ENCODE data around the gene RPL12. TPM values are rescaled to one million over a fixed set of nuclear protein-coding genes. Genes with fewer than 3 reads are reported as not detected.

The RPL12 gene
- total RNA-seq, 1 experiment from 2014 or later: 1,114 TPM

DNA sequence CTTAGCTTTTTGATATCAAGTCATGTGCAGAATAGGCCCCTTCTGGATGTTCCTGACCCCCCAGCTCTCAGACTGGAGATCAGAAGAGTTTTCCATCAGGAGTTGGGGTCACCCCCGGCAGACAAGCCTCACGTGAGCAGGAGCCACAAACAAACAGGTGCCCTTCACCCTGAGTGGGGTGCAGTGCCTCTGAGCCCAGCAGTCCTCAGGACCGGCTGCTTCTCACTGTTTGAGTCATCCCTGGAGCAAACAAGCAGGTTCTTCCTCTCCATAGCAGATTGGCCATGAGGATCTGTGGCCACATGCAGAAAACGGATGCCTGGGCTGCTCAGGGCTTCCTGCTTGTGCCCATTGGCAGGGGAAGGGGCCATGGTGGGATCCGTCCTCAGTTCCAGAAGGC is 47.1 kb upstream of the RPL12 start:
- Histone ChIP-seq H3K27me3 (replicated peaks; ENCODE audit: insufficient read depth, low read depth, low read length, poor library complexity) (no peaks in the 10 kb centered on the region), H3K36me3 (ENCODE audit: insufficient read depth, low read length, poor library complexity, severe bottlenecking) (peaks cover 17% of the 10 kb centered on the region), H3K9me3 (ENCODE audit: low read depth, low read length, poor library complexity, severe bottlenecking) (no peaks in the 10 kb centered on the region), H3K4me1 (ENCODE audit: insufficient read depth, low read length, poor library complexity, severe bottlenecking) (peaks cover 8% of the 10 kb centered on the region), H3K27ac (ENCODE audit: low read depth, low read length, poor library complexity, severe bottlenecking) (no peak overlapping the region), H3K4me3 (ENCODE audit: low read depth, low read length, poor library complexity, severe bottlenecking) (no peak overlapping the region)
- TF ChIP-seq, protein P1, sequence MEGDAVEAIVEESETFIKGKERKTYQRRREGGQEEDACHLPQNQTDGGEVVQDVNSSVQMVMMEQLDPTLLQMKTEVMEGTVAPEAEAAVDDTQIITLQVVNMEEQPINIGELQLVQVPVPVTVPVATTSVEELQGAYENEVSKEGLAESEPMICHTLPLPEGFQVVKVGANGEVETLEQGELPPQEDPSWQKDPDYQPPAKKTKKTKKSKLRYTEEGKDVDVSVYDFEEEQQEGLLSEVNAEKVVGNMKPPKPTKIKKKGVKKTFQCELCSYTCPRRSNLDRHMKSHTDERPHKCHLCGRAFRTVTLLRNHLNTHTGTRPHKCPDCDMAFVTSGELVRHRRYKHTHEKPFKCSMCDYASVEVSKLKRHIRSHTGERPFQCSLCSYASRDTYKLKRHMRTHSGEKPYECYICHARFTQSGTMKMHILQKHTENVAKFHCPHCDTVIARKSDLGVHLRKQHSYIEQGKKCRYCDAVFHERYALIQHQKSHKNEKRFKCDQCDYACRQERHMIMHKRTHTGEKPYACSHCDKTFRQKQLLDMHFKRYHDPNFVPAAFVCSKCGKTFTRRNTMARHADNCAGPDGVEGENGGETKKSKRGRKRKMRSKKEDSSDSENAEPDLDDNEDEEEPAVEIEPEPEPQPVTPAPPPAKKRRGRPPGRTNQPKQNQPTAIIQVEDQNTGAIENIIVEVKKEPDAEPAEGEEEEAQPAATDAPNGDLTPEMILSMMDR (conservative IDR thresholded peaks at IDR 0.05; ENCODE audit: low read depth, low read length): no peak
- TF ChIP-seq EZH2 (IDR thresholded peaks at IDR 0.05; ENCODE audit: borderline replicate concordance, low read depth, low read length, poor library complexity, severe bottlenecking): no peak
- intact Hi-C loops (cut with micrococcal nuclease; ENCODE audit: unreplicated experiment): no loop called here
- POLR2A ChIA-PET (ENCODE audit: low non-redundant PET): no interaction called here
- DNase-seq (ENCODE audit: low spot score): no peak
- CTCF ChIA-PET: no interaction called here
- BruUV-seq (replicated peaks): no TSS peak

DNA sequence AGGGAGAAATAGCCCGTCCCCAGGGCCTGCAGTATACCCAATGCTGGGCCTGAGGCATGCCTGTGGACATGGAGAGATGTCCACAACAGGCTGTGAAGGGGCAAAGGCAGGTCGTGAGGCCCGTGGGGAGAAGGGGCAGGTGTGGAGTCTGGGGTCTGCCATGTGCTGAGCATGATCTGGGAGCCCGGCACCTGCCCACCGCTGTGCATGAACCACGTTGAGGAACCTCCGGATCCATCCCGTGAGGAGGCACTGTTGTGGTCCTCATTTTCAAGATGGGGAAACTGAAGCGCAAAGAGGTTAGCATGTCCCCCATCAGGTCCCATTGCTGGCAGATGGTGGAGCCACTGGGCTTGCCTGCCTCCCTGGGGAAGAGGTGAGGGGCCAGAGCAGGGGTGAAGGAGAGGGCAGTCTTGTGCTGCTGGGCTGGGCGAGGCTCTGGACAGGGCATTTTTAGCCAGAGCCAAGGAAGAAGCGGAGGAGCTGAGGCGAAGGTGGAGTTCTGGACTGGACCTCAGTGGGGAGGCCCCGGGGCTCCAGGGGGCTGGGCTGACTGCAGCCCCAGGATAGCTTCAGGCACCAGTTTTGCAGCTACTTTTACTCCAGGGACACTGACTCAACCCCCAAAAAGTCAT is 46.6 kb upstream of the RPL12 start:
- TF ChIP-seq EZH2 (IDR thresholded peaks at IDR 0.05; ENCODE audit: borderline replicate concordance, low read depth, low read length, poor library complexity, severe bottlenecking): no peak
- TF ChIP-seq, protein P1 (conservative IDR thresholded peaks at IDR 0.05; ENCODE audit: low read depth, low read length): no peak
- intact Hi-C loops (cut with micrococcal nuclease; ENCODE audit: unreplicated experiment): no loop called here
- Histone ChIP-seq H3K27me3 (replicated peaks; ENCODE audit: insufficient read depth, low read depth, low read length, poor library complexity) (no peaks in the 10 kb centered on the region), H3K36me3 (ENCODE audit: insufficient read depth, low read length, poor library complexity, severe bottlenecking) (peaks cover 14% of the 10 kb centered on the region), H3K4me1 (ENCODE audit: insufficient read depth, low read length, poor library complexity, severe bottlenecking) (peaks cover 8% of the 10 kb centered on the region), H3K4me3 (ENCODE audit: low read depth, low read length, poor library complexity, severe bottlenecking) (no peak overlapping the region), H3K9me3 (ENCODE audit: low read depth, low read length, poor library complexity, severe bottlenecking) (no peaks in the 10 kb centered on the region), H3K27ac (ENCODE audit: low read depth, low read length, poor library complexity, severe bottlenecking) (no peak overlapping the region)
- DNase-seq (ENCODE audit: low spot score): no peak
- POLR2A ChIA-PET (ENCODE audit: low non-redundant PET): no interaction called here
- CTCF ChIA-PET: no interaction called here
- no TSS peak for BruUV-seq (replicated peaks)

DNA sequence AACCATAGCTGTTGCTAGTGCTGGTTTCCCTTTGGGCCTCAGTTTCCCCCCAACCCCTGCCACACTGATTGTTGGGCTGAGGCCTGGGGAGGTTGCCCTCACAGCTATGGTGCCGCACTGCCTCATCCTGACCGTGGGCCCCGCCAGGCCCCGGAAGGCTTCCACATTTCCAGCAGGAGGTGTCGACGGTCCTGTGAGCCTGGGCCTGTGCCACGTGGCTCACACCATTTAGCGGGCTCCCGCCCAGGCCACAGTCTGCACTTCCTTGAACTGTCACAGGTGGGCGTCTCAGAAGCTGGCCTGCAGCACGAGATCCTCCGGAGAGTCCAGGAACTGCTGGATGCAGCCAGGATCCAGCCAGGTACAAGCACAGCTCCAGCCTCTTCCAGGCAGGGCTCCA is 45.8 kb upstream of the RPL12 start:
- intact Hi-C loops (cut with micrococcal nuclease; ENCODE audit: unreplicated experiment): no loop called here
- H3K36me3 ChIP-seq (ENCODE audit: insufficient read depth, low read length, poor library complexity, severe bottlenecking): peaks cover 14% of the 10 kb centered on the region
- BruUV-seq (replicated peaks): no TSS peak
- ChIA-PET POLR2A (ENCODE audit: low non-redundant PET) (no interaction called here), CTCF (no interaction called here)
- H3K4me1 ChIP-seq (ENCODE audit: insufficient read depth, low read length, poor library complexity, severe bottlenecking): peaks cover 8% of the 10 kb centered on the region
- no peaks in the 10 kb centered on the region for H3K27me3 ChIP-seq (replicated peaks; ENCODE audit: insufficient read depth, low read depth, low read length, poor library complexity)
- TF ChIP-seq, protein P1 (conservative IDR thresholded peaks at IDR 0.05; ENCODE audit: low read depth, low read length): no peak
- TF ChIP-seq EZH2 (IDR thresholded peaks at IDR 0.05; ENCODE audit: borderline replicate concordance, low read depth, low read length, poor library complexity, severe bottlenecking): no peak
- no peak for DNase-seq (ENCODE audit: low spot score)
- no peak overlapping the region for H3K27ac ChIP-seq (ENCODE audit: low read depth, low read length, poor library complexity, severe bottlenecking)
- H3K9me3 ChIP-seq (ENCODE audit: low read depth, low read length, poor library complexity, severe bottlenecking): no peaks in the 10 kb centered on the region
- H3K4me3 ChIP-seq (ENCODE audit: low read depth, low read length, poor library complexity, severe bottlenecking): no peak overlapping the region

Data from A673 (cell line).